Measurements from ENCODE around the gene NNT.
"Not testable (repeated sequence)": the region's sequence is repeated elsewhere in the genome, so short reads cannot be mapped to it uniquely, and the experiment has no call there.

The NNT gene

DNA sequence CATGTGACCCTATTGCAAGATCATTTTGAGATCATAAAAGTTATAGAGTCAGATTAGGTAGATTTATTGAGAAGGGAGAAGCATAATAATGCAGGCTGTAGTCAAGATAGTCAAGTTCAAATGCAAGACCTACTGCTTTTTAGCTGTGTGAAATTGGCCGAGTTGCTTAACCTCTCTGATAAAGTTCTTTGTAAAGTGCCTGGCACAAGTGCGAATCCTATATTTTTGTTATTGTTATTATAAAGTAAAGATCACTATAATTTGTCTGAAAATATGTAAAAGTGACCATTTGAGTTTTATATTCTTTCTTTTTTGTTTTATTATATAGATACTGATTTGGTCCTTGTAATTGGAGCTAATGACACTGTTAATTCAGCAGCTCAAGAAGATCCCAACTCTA, 99.3 kb downstream of the NNT start:
- in situ Hi-C loops (cut with MboI; ENCODE audit: low sequenced_read_pairs): no loop called here

DNA sequence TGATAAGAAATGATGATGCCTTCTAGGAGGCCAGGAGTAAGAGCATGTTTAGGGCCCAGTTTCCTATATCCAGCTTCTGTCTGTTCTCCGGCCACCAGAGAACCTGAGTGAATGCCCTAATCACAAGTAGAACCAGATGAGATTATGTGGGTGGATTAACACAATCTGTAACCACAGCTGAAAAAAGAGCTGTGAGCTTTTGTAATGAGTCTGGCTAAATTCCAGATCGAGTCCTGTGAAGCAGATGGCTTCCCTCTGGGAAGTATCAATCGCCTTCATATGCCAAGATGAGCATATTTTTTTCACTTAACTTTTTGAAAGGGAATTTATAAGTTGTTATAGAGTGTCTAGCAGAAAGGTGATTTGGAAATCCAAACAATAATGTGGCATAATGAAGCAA, 99.8 kb downstream of the NNT start:
- in situ Hi-C loops (cut with MboI; ENCODE audit: low sequenced_read_pairs): no loop called here

DNA sequence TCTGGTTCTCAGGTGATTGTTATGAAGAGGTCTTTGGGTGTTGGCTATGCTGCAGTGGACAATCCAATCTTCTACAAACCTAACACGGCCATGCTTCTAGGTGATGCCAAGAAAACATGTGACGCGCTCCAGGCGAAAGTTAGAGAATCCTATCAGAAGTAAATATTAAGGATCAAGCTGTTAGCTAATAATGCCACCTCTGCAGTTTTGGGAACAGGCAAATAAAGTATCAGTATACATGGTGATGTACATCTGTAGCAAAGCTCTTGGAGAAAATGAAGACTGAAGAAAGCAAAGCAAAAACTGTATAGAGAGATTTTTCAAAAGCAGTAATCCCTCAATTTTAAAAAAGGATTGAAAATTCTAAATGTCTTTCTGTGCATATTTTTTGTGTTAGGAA, 101.3 kb downstream of the NNT start:
- in situ Hi-C loops (cut with MboI; ENCODE audit: low sequenced_read_pairs): no loop called here

DNA sequence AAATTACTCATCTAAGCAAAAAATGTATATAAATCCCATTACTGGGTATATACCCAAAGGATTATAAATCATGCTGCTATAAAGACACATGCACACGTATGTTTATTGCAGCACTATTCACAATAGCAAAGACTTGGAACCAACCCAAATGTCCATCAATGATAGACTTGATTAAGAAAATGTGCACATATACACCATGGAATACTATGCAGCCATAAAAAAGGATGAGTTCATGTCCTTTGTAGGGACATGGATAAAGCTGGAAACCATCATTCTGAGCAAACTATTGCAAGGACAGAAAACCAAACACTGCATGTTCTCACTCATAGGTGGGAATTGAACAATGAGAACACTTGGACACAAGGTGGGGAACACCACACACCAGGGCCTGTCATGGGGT, 103.6 kb downstream of the NNT start:
- in situ Hi-C loops (cut with MboI; ENCODE audit: low sequenced_read_pairs): not testable (repeated sequence)

- in situ Hi-C loops (cut with MboI; ENCODE audit: low sequenced_read_pairs): no loop called here
These were observed 108.5 kb downstream of the NNT start for GRCh38 chr5:43711496-43711895.

GRCh38 chr5:43712081-43712480, 109.1 kb downstream of the NNT start:
- in situ Hi-C loops (cut with MboI; ENCODE audit: low sequenced_read_pairs): no loop called here

DNA sequence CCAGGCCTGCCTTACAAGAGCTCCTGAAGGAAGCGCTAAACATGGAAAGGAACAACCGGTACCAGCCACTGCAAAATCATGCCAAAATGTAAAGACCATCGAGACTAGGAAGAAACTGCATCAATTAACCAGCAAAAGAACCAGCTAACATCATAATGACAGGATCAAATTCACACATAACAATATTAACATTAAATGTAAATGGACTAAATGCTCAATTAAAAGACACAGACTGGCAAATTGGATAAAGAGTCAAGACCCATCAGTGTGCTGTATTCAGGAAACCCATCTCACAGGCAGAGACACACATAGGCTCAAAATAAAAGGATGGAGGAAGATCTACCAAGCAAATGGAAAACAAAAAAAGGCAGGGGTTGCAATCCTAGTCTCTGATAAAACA, 116.8 kb downstream of the NNT start:
- in situ Hi-C loops (cut with MboI; ENCODE audit: low sequenced_read_pairs): not testable (repeated sequence)

GRCh38 chr5:43728581-43728980, 125.6 kb downstream of the NNT start:
- in situ Hi-C loops (cut with MboI; ENCODE audit: low sequenced_read_pairs): loop anchor here (25.0 kb wide), 1 partner anchor 609 kb away; no protein-coding TSS in a partner anchor

DNA sequence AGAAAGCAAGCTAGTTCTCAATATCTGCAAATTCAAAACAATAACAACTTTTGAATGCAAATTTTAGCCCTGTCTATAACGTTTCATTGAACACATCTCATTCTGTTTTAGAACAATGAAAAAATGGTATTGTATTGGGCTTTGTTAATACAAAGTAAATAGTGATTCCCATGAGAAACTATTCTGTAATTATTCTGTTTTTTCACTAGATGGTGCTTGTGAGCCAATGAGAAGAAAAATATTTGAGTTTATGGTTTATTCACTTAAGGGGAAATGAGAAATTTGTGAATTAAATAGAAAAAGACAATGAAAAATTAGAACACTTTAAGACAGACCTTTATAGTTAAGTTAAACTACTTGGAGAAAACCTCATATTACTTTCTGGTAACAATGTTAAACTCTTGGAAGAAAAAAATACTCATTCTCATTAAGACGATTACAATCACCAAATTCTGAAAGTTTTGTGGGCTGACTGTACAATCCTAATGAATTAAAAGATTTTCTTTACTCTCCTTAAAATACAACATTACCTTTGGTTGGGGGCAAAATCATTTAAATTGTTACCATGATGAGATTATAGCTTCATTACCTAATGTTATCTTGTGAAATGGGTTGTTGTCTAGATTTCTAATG, 127.0 kb downstream of the NNT start:
- in situ Hi-C loops (cut with MboI; ENCODE audit: low sequenced_read_pairs): loop anchor here (25.0 kb wide), 1 partner anchor 607 kb away; no protein-coding TSS in a partner anchor

DNA sequence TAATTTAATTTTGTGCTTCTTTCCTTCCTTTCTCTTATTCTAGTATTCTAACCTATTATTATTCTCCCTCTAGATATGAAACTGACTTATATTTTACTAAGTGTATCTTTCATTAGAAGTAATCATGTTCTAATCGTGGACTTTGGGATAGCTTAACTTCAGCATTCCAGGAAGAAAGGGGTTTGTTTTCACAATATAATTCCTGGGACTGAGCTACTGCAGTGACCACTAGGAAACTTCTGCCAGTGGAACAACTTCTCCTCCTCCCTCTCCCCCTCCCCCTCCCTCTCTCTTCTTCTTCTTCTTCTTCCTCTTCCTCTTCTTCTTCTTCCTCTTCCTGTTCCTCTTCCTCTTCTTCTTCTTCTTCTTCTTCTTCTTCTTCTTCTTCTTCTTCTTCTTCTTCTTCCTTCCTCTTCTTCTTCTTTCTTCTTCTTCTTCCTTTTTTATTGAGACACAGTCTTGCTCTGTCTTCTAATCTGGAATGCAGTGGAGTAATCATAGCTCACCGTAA, 127.9 kb downstream of the NNT start:
- in situ Hi-C loops (cut with MboI; ENCODE audit: low sequenced_read_pairs): loop anchor here (25.0 kb wide), 1 partner anchor 606 kb away; no protein-coding TSS in a partner anchor

- in situ Hi-C loops (cut with MboI; ENCODE audit: low sequenced_read_pairs): loop anchor here (25.0 kb wide), 1 partner anchor 606 kb away; no protein-coding TSS in a partner anchor
These were observed 128.6 kb downstream of the NNT start for GRCh38 chr5:43731573-43731972.

DNA sequence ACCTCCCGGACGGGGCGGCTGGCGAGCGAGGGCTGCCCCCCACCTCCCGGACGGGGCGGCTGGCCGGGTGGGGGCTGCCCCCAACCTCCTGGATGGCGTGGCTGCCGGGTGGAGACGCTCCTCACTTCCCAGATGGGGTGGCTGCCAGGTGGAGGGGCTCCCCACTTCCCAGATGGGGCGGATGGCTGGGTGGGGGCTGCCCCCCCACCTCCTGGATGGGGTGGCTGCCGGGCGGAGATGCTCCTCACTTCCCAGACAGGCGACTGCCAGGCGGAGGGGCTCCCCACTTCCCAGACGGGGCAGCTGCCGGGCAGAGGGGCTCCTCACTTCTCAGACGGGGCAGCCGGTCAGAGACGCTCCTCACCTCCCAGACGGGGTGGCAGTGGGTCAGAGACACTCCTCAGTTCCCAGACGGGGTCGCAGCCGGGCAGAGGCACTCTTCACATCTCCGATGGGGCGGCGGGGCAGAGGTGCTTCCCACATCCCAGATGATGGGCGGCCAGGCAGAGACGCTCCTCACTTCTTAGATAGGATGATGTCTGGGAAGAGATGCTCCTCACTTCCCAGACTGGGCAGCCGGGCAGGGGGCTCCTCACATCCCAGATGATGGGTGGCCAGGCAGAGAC, 143.1 kb downstream of the NNT start:
- in situ Hi-C loops (cut with MboI; ENCODE audit: low sequenced_read_pairs): loop anchor here (25.0 kb wide), 1 partner anchor 591 kb away; no protein-coding TSS in a partner anchor

- in situ Hi-C loops (cut with MboI; ENCODE audit: low sequenced_read_pairs): no loop called here
These were observed 147.8 kb downstream of the NNT start for GRCh38 chr5:43750809-43751208.

GRCh38 chr5:43753069-43753468, 150.1 kb downstream of the NNT start:
- in situ Hi-C loops (cut with MboI; ENCODE audit: low sequenced_read_pairs): no loop called here
